Endodermal cell (in vitro differentiated cells): ENCODE results near the gene ETV7. TPM values are rescaled to one million over a fixed set of nuclear protein-coding genes. Genes with fewer than 3 reads are reported as not detected.

Experiments
- DNase-seq: peaks from one replicate; pipeline ENCODE4 v3.0.0-alpha.2; 2017
- H3K27ac ChIP-seq: 2 replicates; pipeline ENCODE4 v1.5.1; 2013; ENCODE audit warnings: mild to moderate bottlenecking, low read depth, low read length, moderate library complexity
- H3K27me3 ChIP-seq: 2 replicates; pipeline ENCODE4 v1.6.1; 2013; ENCODE audit warnings: mild to moderate bottlenecking, low read length, moderate library complexity; ENCODE audit not compliant: insufficient read depth, control insufficient read depth, poor library complexity, severe bottlenecking
- H3K36me3 ChIP-seq: 2 replicates; pipeline ENCODE4 v1.7.0; 2013; ENCODE audit warnings: mild to moderate bottlenecking, low read length, moderate library complexity; ENCODE audit not compliant: control insufficient read depth, insufficient read depth
- H3K4me1 ChIP-seq: one replicate; pipeline ENCODE4 v1.7.0; 2013; ENCODE audit warnings: low read length; ENCODE audit not compliant: control insufficient read depth, insufficient read depth
- H3K4me3 ChIP-seq: 2 replicates; pipeline ENCODE4 v1.5.1; 2013; ENCODE audit warnings: mild to moderate bottlenecking, low read length, moderate library complexity
- H3K9ac ChIP-seq: 2 replicates; pipeline ENCODE4 v1.6.1; 2013; ENCODE audit warnings: mild to moderate bottlenecking, low read length, moderate library complexity; ENCODE audit not compliant: poor library complexity, severe bottlenecking; ENCODE audit errors: extremely low read depth
- H3K9me3 ChIP-seq: 2 replicates; pipeline ENCODE4 v1.6.1; 2013; ENCODE audit warnings: mild to moderate bottlenecking, low read length, moderate library complexity; ENCODE audit not compliant: control insufficient read depth
- H3K27ac Mint-ChIP-seq: 2 replicates; pipeline ENCODE4 v1.8.0; 2020; ENCODE audit warnings: mixed read lengths
- H3K27me3 Mint-ChIP-seq: 2 replicates; pipeline ENCODE4 v1.8.0; 2021; ENCODE audit warnings: mild to moderate bottlenecking, mixed read lengths; ENCODE audit not compliant: insufficient read depth
- H3K36me3 Mint-ChIP-seq: 2 replicates; pipeline ENCODE4 v1.8.0; 2020; ENCODE audit warnings: low read depth, mixed read lengths
- H3K4me1 Mint-ChIP-seq: 2 replicates; pipeline ENCODE4 v1.8.0; 2020; ENCODE audit warnings: mixed read lengths
- H3K4me3 Mint-ChIP-seq: 2 replicates; pipeline ENCODE4 v1.8.0; 2020; ENCODE audit warnings: mild to moderate bottlenecking, moderate library complexity, mixed read lengths
- H3K9me3 Mint-ChIP-seq: 2 replicates; pipeline ENCODE4 v1.8.0; 2020; ENCODE audit warnings: mild to moderate bottlenecking, mixed read lengths
- WGBS, 2 experiments: methylation state at CpG; one replicate each; pipeline versions ENCODE4 v1.1.5 to v1.1.7; 2013; ENCODE audit warnings: missing lambda C conversion rate in 2 of 2, mixed read lengths in 1 of 2; ENCODE audit not compliant: insufficient coverage in 1 of 2, insufficient read length in 1 of 2; 5-methylcytosine and 5-hydroxymethylcytosine counted together
- total RNA-seq, 2 donors: library from RNA; stranded (reverse); fragmentation: NEBNext Ultra II Directional in 1 of 2; extraction: Animal tissue kit (Norgen Biotek cat#: 25700) in 1 of 2; gene quantifications; 2 replicates in 1 of 2; 3 replicates in 1 of 2; pipeline ENCODE4 v1.2.1, GENCODE V29; 2021
- TF ChIP-seq, protein P1 (sequence below): fragments of 200-600 bp; sonication (generic); conservative IDR thresholded peaks from 2 replicates; pipeline ENCODE4 v1.5.0; 2021; ENCODE audit warnings: antibody characterized with exemption, mild to moderate bottlenecking

Gene ETV7
- total RNA-seq, 2 donors from 2014 or later: 0.42 TPM

GRCh38 chr6:36318690-36319435 is 68.6 kb downstream of the ETV7 start:
- H3K27me3 ChIP-seq: no peaks in the 10 kb centered on the region
- Mint-ChIP-seq H3K4me3 (no peak overlapping the region), H3K36me3 (no peaks in the 10 kb centered on the region), H3K9me3 (no peaks in the 10 kb centered on the region), H3K27ac (no peak overlapping the region), H3K4me1 (peaks cover 16% of the 10 kb centered on the region), H3K27me3 (no peaks in the 10 kb centered on the region)
- H3K27ac ChIP-seq: no peak overlapping the region
- 83 to 94% methylated on average over 5 to 6 of the region's 6 CpGs for WGBS, 2 experiments
- no peaks in the 10 kb centered on the region for H3K36me3 ChIP-seq
- TF ChIP-seq, protein P1, sequence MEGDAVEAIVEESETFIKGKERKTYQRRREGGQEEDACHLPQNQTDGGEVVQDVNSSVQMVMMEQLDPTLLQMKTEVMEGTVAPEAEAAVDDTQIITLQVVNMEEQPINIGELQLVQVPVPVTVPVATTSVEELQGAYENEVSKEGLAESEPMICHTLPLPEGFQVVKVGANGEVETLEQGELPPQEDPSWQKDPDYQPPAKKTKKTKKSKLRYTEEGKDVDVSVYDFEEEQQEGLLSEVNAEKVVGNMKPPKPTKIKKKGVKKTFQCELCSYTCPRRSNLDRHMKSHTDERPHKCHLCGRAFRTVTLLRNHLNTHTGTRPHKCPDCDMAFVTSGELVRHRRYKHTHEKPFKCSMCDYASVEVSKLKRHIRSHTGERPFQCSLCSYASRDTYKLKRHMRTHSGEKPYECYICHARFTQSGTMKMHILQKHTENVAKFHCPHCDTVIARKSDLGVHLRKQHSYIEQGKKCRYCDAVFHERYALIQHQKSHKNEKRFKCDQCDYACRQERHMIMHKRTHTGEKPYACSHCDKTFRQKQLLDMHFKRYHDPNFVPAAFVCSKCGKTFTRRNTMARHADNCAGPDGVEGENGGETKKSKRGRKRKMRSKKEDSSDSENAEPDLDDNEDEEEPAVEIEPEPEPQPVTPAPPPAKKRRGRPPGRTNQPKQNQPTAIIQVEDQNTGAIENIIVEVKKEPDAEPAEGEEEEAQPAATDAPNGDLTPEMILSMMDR: no peak
- H3K4me1 ChIP-seq: no peaks in the 10 kb centered on the region
- no peaks in the 10 kb centered on the region for H3K9me3 ChIP-seq
- DNase-seq: no peak
- H3K4me3 ChIP-seq: no peak overlapping the region
- H3K9ac ChIP-seq: no peak overlapping the region

- Histone ChIP-seq H3K36me3 (no peaks in the 10 kb centered on the region), H3K9me3 (no peaks in the 10 kb centered on the region), H3K9ac (no peak overlapping the region), H3K4me1 (peaks cover 8% of the 10 kb centered on the region), H3K4me3 (no peak overlapping the region), H3K27me3 (no peaks in the 10 kb centered on the region), H3K27ac (no peak overlapping the region)
- TF ChIP-seq, protein P1: no peak
- no peak overlapping the region for H3K27ac Mint-ChIP-seq
- H3K4me3 Mint-ChIP-seq: no peak overlapping the region
- no peaks in the 10 kb centered on the region for H3K9me3 Mint-ChIP-seq
- peaks cover 26% of the 10 kb centered on the region for H3K4me1 Mint-ChIP-seq
- H3K36me3 Mint-ChIP-seq: no peaks in the 10 kb centered on the region
- DNase-seq: no peak
- WGBS, 2 experiments: 100% methylated on average over 2 of the region's 2 CpGs
- no peaks in the 10 kb centered on the region for H3K27me3 Mint-ChIP-seq
These were observed 69.8 kb downstream of the ETV7 start for GRCh38 chr6:36317623-36318022.

Other genes with a start within 250 kb of the ETV7 start
- 10 to 100 TPM; 30.4 to 46.8 TPM for gene BRPF3, start 190.9 kb downstream of the ETV7 start, total RNA-seq
- gene PNPLA1, start 117.6 kb downstream of the ETV7 start, total RNA-seq: not detected
- not detected for gene BNIP5, start 50.8 kb downstream of the ETV7 start, total RNA-seq
- under 1 TPM in 1 of 2 donors, not detected in 1; 0.15 TPM for gene PXT1, start 55.2 kb upstream of the ETV7 start, total RNA-seq
- 10 to 100 TPM; 20.5 to 29.0 TPM for gene KCTD20, start 55.3 kb upstream of the ETV7 start, total RNA-seq
- 10 to 100 TPM; 35.2 to 38.3 TPM for gene STK38, start 159.8 kb upstream of the ETV7 start, total RNA-seq
- gene SRSF3, start 206.7 kb upstream of the ETV7 start, total RNA-seq: 100 to 1,000 TPM; 493 to 536 TPM